Neural progenitor cell (in vitro differentiated cells): ENCODE data around the gene RNF220. TPM values are rescaled to one million over a fixed set of nuclear protein-coding genes. Genes with fewer than 3 reads are reported as not detected.

Source experiments
- DNase-seq: peaks from one replicate; pipeline ENCODE4 v3.0.0-alpha.2; 2016; ENCODE audit warnings: low spot score
- H2AFZ ChIP-seq: fragments of 200-600 bp; sonication (generic); replicated peaks from 2 replicates; pipeline ENCODE4 v1.6.1; 2016; ENCODE audit warnings: antibody characterized with exemption
- H3F3A ChIP-seq: fragments of 200-600 bp; sonication (generic); 2 replicates; pipeline ENCODE4 v1.6.1; 2016; ENCODE audit warnings: antibody characterized with exemption, low read depth
- H3K27ac ChIP-seq: fragments of 200-600 bp; sonication (generic); 2 replicates; pipeline ENCODE4 v1.5.1; 2016; ENCODE audit warnings: mild to moderate bottlenecking
- H3K27me3 ChIP-seq: fragments of 200-600 bp; sonication (generic); 2 replicates; pipeline ENCODE4 v1.6.1; 2016; ENCODE audit warnings: mild to moderate bottlenecking, moderate library complexity
- H3K36me3 ChIP-seq: fragments of 200-600 bp; sonication (generic); 2 replicates; pipeline ENCODE4 v1.5.1; 2016
- H3K4me1 ChIP-seq: fragments of 200-600 bp; sonication (generic); 2 replicates; pipeline ENCODE4 v1.6.1; 2016; ENCODE audit warnings: mixed run types
- H3K4me2 ChIP-seq: fragments of 200-600 bp; sonication (generic); 2 replicates; pipeline ENCODE4 v1.6.1; 2016
- H3K4me3 ChIP-seq: fragments of 200-600 bp; sonication (generic); 2 replicates; pipeline ENCODE4 v1.5.1; 2016
- H3K79me2 ChIP-seq: fragments of 200-600 bp; sonication (generic); 2 replicates; pipeline ENCODE4 v1.6.1; 2016; ENCODE audit warnings: low read depth
- H3K9ac ChIP-seq: fragments of 200-600 bp; sonication (generic); 2 replicates; pipeline ENCODE4 v1.6.1; 2016
- H3K9me3 ChIP-seq: fragments of 200-600 bp; sonication (generic); 2 replicates; pipeline ENCODE4 v1.5.1; 2016; ENCODE audit warnings: low read depth
- H4K20me1 ChIP-seq: fragments of 200-600 bp; sonication (generic); 2 replicates; pipeline ENCODE4 v1.6.1; 2016; ENCODE audit warnings: low read depth
- H3K27ac Mint-ChIP-seq: 3 replicates; pipeline ENCODE4 v1.8.0; 2021; ENCODE audit warnings: mixed read lengths
- H3K27me3 Mint-ChIP-seq: 2 replicates; pipeline ENCODE4 v1.8.0; 2022; ENCODE audit warnings: low read depth, mild to moderate bottlenecking, inconsistent platforms, moderate library complexity, mixed read lengths; ENCODE audit not compliant: insufficient read depth
- H3K36me3 Mint-ChIP-seq: 3 replicates; pipeline ENCODE4 v1.8.0; 2021; ENCODE audit warnings: mixed read lengths
- H3K4me1 Mint-ChIP-seq: 3 replicates; pipeline ENCODE4 v1.8.0; 2021; ENCODE audit warnings: mixed read lengths
- H3K4me3 Mint-ChIP-seq: 3 replicates; pipeline ENCODE4 v1.8.0; 2021; ENCODE audit warnings: mild to moderate bottlenecking, moderate library complexity, mixed read lengths
- H3K9me3 Mint-ChIP-seq: 3 replicates; pipeline ENCODE4 v1.8.0; 2020; ENCODE audit warnings: mixed read lengths
- CTCF ChIP-seq: fragments of 200-600 bp; sonication (generic); IDR thresholded peaks from 2 replicates; pipeline ENCODE4 v1.5.1; 2017; ENCODE audit warnings: antibody characterized with exemption, mild to moderate bottlenecking
- EZH2 ChIP-seq: fragments of 200-600 bp; sonication (generic); IDR thresholded peaks from 2 replicates; pipeline ENCODE4 v1.6.1; 2017; ENCODE audit warnings: antibody characterized with exemption, mild to moderate bottlenecking, moderate library complexity
- EZH2phosphoT487 ChIP-seq: fragments of 200-600 bp; sonication (generic); IDR thresholded peaks from 2 replicates; pipeline ENCODE4 v1.6.1; 2017; ENCODE audit warnings: antibody characterized with exemption
- total RNA-seq: library from RNA; depleted of rRNA; stranded (reverse); fragments of >200 nt; gene quantifications from 2 replicates; pipeline ENCODE4 v1.2.3, GENCODE V29; 2015; ENCODE audit warnings: low replicate concordance

RNF220 gene
- total RNA-seq, 1 donor from 2014 or later: 93.8 TPM

DNA sequence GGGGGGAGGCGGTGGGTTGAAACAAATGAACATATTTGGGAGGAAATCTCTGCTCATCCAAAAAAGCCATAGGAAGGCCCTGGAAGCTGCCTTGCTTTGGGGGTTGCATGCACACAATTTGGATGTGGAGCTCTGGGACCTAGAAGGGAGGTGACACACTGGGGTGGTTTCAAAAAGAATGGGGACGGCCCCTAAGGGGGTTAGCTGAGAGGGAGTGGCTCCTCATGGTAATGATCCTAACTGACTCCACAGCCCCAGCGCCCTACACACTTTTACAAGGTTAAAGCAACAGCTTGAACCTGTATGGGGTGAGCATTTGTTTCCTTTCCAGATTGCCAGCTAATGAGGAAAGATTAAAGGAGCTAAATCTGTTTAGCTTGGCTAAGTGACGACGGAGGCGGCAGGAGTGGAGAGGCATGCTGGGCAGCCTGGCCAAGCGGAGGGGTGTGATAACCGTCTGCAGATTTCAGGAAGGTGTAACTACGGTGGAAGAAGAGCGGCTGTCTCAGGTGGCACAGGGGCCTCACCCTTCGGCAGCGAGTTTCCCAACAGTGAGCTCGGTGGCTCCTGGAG is 107.3 kb downstream of the RNF220 start:
- Histone ChIP-seq H3K4me3 (no peak overlapping the region), H3F3A (peaks cover 17% of the 10 kb centered on the region), H3K27me3 (peaks cover 100% of the 10 kb centered on the region), H3K79me2 (no peaks in the 10 kb centered on the region), H3K4me2 (no peak overlapping the region), H3K9me3 (no peaks in the 10 kb centered on the region), H2AFZ (no peak overlapping the region), H3K4me1 (peaks cover 7% of the 10 kb centered on the region), H3K9ac (no peak overlapping the region), H3K36me3 (no peaks in the 10 kb centered on the region), H3K27ac (no peak overlapping the region), H4K20me1 (peaks cover 51% of the 10 kb centered on the region)
- TF ChIP-seq CTCF (no peak), EZH2phosphoT487 (no peak), EZH2 (no peak)
- no peak for DNase-seq
- peaks cover 37% of the 10 kb centered on the region for H3K4me1 Mint-ChIP-seq
- peaks cover 7% of the 10 kb centered on the region for H3K9me3 Mint-ChIP-seq
- no peak overlapping the region for H3K27ac Mint-ChIP-seq
- peaks cover 76% of the 10 kb centered on the region for H3K27me3 Mint-ChIP-seq
- peaks cover 3% of the 10 kb centered on the region for H3K36me3 Mint-ChIP-seq
- no peak overlapping the region for H3K4me3 Mint-ChIP-seq

DNA sequence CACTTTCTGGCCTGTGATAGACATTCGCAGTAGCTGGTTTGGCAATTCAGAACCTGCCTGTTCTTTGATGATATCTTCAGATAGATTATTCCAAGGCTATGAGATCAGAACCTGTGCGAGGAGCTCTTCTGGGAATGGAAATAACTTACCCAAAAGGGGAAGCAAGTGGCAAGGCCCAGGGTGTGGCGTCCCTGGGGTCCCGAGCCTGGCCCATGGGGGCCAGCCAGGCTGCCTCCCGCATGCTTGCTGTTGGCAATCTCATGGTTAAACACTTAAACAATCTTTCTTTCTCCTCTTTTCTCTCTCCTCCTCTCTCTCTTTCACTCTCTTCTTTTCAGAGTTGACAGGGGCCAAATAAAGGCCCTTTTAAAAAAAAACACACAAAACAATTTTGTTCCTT is 108.1 kb downstream of the RNF220 start:
- peaks cover 73% of the 10 kb centered on the region for H3K27me3 Mint-ChIP-seq
- H3K36me3 ChIP-seq: no peaks in the 10 kb centered on the region
- H4K20me1 ChIP-seq: peaks cover 44% of the 10 kb centered on the region
- H3K4me1 Mint-ChIP-seq: peaks cover 30% of the 10 kb centered on the region
- no peaks in the 10 kb centered on the region for H3K9me3 ChIP-seq
- H3K27me3 ChIP-seq: peaks cover 100% of the 10 kb centered on the region
- no peak overlapping the region for H3K4me3 ChIP-seq
- no peak overlapping the region for H3K4me2 ChIP-seq
- no peak for DNase-seq
- H3K79me2 ChIP-seq: no peaks in the 10 kb centered on the region
- peaks cover 10% of the 10 kb centered on the region for H3F3A ChIP-seq
- TF ChIP-seq EZH2: no peak
- TF ChIP-seq EZH2phosphoT487: no peak
- no peak for TF ChIP-seq CTCF
- H3K4me1 ChIP-seq: peaks cover under 1% of the 10 kb centered on the region
- H3K9me3 Mint-ChIP-seq: peaks cover 7% of the 10 kb centered on the region
- H2AFZ ChIP-seq: no peak overlapping the region
- H3K27ac Mint-ChIP-seq: no peak overlapping the region
- no peak overlapping the region for H3K27ac ChIP-seq
- H3K36me3 Mint-ChIP-seq: peaks cover 3% of the 10 kb centered on the region
- no peak overlapping the region for H3K4me3 Mint-ChIP-seq
- no peak overlapping the region for H3K9ac ChIP-seq

- no peaks in the 10 kb centered on the region for H3K4me1 ChIP-seq
Observed at GRCh38 chr1:44514673-44515072, 109.6 kb downstream of the RNF220 start.

More at GRCh38 chr1:44514673-44515072, 109.6 kb downstream of the RNF220 start:
- DNase-seq: no peak
- Mint-ChIP-seq H3K27ac (no peak overlapping the region), H3K27me3 (peaks cover 67% of the 10 kb centered on the region), H3K4me1 (peaks cover 21% of the 10 kb centered on the region), H3K36me3 (peaks cover 5% of the 10 kb centered on the region), H3K9me3 (peaks cover 9% of the 10 kb centered on the region), H3K4me3 (peak overlapping the region; percentile 15)
- TF ChIP-seq CTCF (no peak), EZH2 (no peak), EZH2phosphoT487 (no peak)
- Histone ChIP-seq H3K4me2 (no peak overlapping the region), H3K27ac (no peak overlapping the region), H2AFZ (no peak overlapping the region), H3K4me3 (no peak overlapping the region), H3F3A (no peaks in the 10 kb centered on the region), H3K27me3 (peaks cover 100% of the 10 kb centered on the region), H3K36me3 (no peaks in the 10 kb centered on the region), H3K79me2 (no peaks in the 10 kb centered on the region), H3K9me3 (no peaks in the 10 kb centered on the region), H3K9ac (no peak overlapping the region), H4K20me1 (peaks cover 33% of the 10 kb centered on the region)
